K562 (cell line): Measurements from ENCODE around the gene SLC43A1. TPM values are rescaled to one million over a fixed set of nuclear protein-coding genes. Genes with fewer than 3 reads are reported as not detected.
A peak's percentile ranks its signal among the peaks of the same experiment; 100 is the strongest.

Source experiments
- COPS2 ChIP-seq: fragments of 450-650 bp; conservative IDR thresholded peaks from 2 replicates; pipeline ENCODE4 v1.6.1; 2016; ENCODE audit warnings: mild to moderate bottlenecking, moderate library complexity
- EP300 ChIP-seq: IDR thresholded peaks from 2 replicates; pipeline ENCODE4 v1.6.1; 2012; ENCODE audit warnings: low read length, improper control_type of control experiment
- FOS ChIP-seq: IDR thresholded peaks from 3 replicates; pipeline ENCODE4 v1.6.1; 2011; ENCODE audit not compliant: insufficient read length; ENCODE audit errors: extremely low read depth
- FOXP1 ChIP-seq: sonication (generic); formaldehyde crosslinking; IDR thresholded peaks from 2 replicates; pipeline ENCODE4 v1.8.0; 2022; ENCODE audit warnings: mild to moderate bottlenecking, missing genetic modification reagents
- GABPB1 ChIP-seq: sonication (generic); formaldehyde crosslinking; IDR thresholded peaks from 2 replicates; pipeline ENCODE4 v1.8.0; 2022; ENCODE audit warnings: mild to moderate bottlenecking, missing genetic modification reagents
- HDAC6 ChIP-seq: IDR thresholded peaks from 2 replicates; pipeline ENCODE4 v1.6.1; 2012; ENCODE audit warnings: low read depth, mild to moderate bottlenecking, control low read depth, inconsistent platforms, low read length, moderate library complexity
- MBD2 ChIP-seq: sonication (generic); IDR thresholded peaks from 2 replicates; pipeline ENCODE4 v1.6.1; 2016; ENCODE audit warnings: low read depth, borderline replicate concordance
- MYBL2 ChIP-seq, 2 experiments: fragments of 450-650 bp in 1 of 2; sonication (generic) in 1 of 2; formaldehyde crosslinking in 1 of 2; IDR thresholded peaks; 2 replicates each; pipeline versions ENCODE4 v1.6.1 to v1.8.1; 2017 to 2022; ENCODE audit warnings: borderline replicate concordance in 1 of 2, inconsistent platforms in 1 of 2, low read depth in 1 of 2, mild to moderate bottlenecking in 1 of 2, missing genetic modification reagents in 1 of 2, moderate library complexity in 1 of 2
- NCOR1 ChIP-seq: fragments of 450-650 bp; IDR thresholded peaks from 2 replicates; pipeline ENCODE4 v1.6.1; 2016; ENCODE audit warnings: mild to moderate bottlenecking, moderate library complexity
- RAD21 ChIP-seq, 2 experiments: fragments of 250-450 bp in 1 of 2; fragments of 450-650 bp in 1 of 2; sonication (Bioruptor Pico) in 1 of 2; formaldehyde crosslinking in 1 of 2; IDR thresholded peaks in 1 of 2; conservative IDR thresholded peaks in 1 of 2; 2 replicates each; pipeline versions ENCODE4 v1.4.0 to v1.8.0; 2020 to 2022; ENCODE audit warnings: mild to moderate bottlenecking in 2 of 2, moderate library complexity in 1 of 2
- RBFOX2 ChIP-seq: fragments of 200-400 bp; formaldehyde crosslinking; IDR thresholded peaks from 2 replicates; pipeline ENCODE4 v1.6.1; 2017; ENCODE audit warnings: low read depth, mild to moderate bottlenecking, low read length, moderate library complexity
- TGIF2 ChIP-seq: sonication (generic); formaldehyde crosslinking; IDR thresholded peaks from 2 replicates; pipeline ENCODE4 v1.8.1; 2022; ENCODE audit warnings: mild to moderate bottlenecking, missing genetic modification reagents, moderate library complexity
- U2AF2 ChIP-seq: fragments of 200-400 bp; formaldehyde crosslinking; optimal IDR thresholded peaks from 2 replicates; pipeline ENCODE3; 2017; ENCODE audit warnings: low read depth, mild to moderate bottlenecking, low read length
- polyA plus RNA-seq, 8 experiments: library from polyadenylated mRNA; depleted of rRNA in 4 of 8; stranded (reverse) in 5 of 8; unstranded in 3 of 8; fragments of >200 nt; fragmentation: Nextera tagmentation in 2 of 8; fragmentation: Illumina TruSeq in 1 of 8; extraction: Ambion mirVana in 2 of 8; extraction: Trizol in 1 of 8; gene quantifications; 2 replicates each; pipeline versions ENCODE4 v1.2.1 to v1.2.3, GENCODE V29; 2011 to 2014; ENCODE audit warnings: inconsistent platforms in 1 of 8, missing spikeins in 1 of 8
- total RNA-seq, 7 experiments: library from RNA; depleted of rRNA in 6 of 7; stranded (reverse); fragments of >200 nt in 6 of 7; fragmentation: Illumina TruSeq in 2 of 7; extraction: Trizol in 2 of 7; gene quantifications; 2 replicates each; pipeline versions ENCODE4 v1.2.1 to v1.2.3, GENCODE V29; 2011 to 2021; ENCODE audit warnings: low replicate concordance in 1 of 7
- TF ChIP-seq, protein P1 (sequence below): fragments of 450-650 bp; IDR thresholded peaks from 2 replicates; pipeline ENCODE4 v1.6.1; 2016; ENCODE audit warnings: mild to moderate bottlenecking
- TF ChIP-seq, protein P2 (sequence below), 2 experiments: fragments of 450-650 bp; IDR thresholded peaks; 2 replicates each; pipeline ENCODE4 v1.6.1; 2018; ENCODE audit warnings: mild to moderate bottlenecking in 2 of 2, low read depth in 1 of 2; ENCODE audit not compliant: partially characterized antibody in 2 of 2
- TF ChIP-seq, protein P3 (sequence below), 3 experiments: fragments of 200-800 bp in 1 of 3; fragments of 250-450 bp in 1 of 3; fragments of 450-650 bp in 1 of 3; sonication (Bioruptor Pico) in 1 of 3; sonication (Bioruptor generic) in 1 of 3; formaldehyde crosslinking in 1 of 3; IDR thresholded peaks; 2 replicates each; pipeline versions ENCODE4 v1.6.1 to v1.8.0; 2016 to 2022; ENCODE audit warnings: mild to moderate bottlenecking in 2 of 3, missing genetic modification characterization in 2 of 3, missing compliant biosample characterization in 1 of 3, moderate library complexity in 1 of 3

Gene SLC43A1
- total and polyA plus RNA-seq, 9 of the 15 experiments (the other 6 are each of a cell fraction or from before 2014, with no cell fraction given) = 2.6 to 41.8 (median 24.6) TPM

DNA sequence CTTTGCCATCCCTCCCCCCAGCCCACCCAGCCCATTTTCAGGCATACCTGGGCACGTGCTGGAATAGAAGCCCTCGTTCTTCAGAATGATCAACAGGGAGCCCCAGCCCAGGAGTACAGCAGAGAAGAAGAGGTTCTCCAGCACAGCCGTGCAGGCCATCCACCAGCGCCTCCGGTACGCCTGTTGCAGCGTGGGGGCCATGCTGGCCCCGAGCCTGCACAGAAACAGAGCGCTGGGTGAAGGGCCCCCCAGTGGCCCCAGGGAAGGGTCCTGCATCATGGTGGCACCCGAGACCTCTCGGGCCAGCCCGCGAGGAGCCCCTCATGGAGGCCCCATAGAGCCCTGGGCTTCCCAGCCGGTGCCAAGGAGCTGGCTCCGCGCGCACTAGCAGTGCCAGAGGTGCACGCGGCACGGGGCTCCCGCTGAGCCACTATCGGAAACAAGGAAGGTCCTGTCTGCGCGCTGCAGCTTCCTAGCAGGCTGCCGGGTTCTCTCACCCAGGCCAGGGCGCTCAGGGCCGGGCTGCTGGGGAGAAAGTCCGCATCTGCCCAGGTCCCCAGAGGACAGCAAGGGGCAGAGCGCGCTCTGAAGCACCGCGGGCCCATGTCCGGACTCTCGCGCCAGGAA, 1.5 kb downstream of the SLC43A1 start (continued):
- peak; percentile 65 for TF ChIP-seq RBFOX2
- no peak for TF ChIP-seq RAD21 (CRISPR knock-in tag; conservative IDR thresholded peaks at IDR 0.05 in 1 of 2, IDR thresholded peaks at IDR 0.05 in 1 of 2)
- TF ChIP-seq GABPB1 (CRISPR knock-in tag) = no peak
- no peak for TF ChIP-seq MYBL2 (IDR thresholded peaks at IDR 0.05; ENCODE audit: low read depth)
- TF ChIP-seq MYBL2 (CRISPR knock-in tag; IDR thresholded peaks at IDR 0.05; ENCODE audit: borderline replicate concordance) = 0 out of 2 replicates have a peak, but pooled peaks have one; percentile 35
- TF ChIP-seq EP300 = no peak
- TF ChIP-seq FOS = no peak
- no peak for TF ChIP-seq U2AF2
- peak; percentile 31; the same call in 1 of the 2 replicates for TF ChIP-seq HDAC6
- TF ChIP-seq, protein P1, sequence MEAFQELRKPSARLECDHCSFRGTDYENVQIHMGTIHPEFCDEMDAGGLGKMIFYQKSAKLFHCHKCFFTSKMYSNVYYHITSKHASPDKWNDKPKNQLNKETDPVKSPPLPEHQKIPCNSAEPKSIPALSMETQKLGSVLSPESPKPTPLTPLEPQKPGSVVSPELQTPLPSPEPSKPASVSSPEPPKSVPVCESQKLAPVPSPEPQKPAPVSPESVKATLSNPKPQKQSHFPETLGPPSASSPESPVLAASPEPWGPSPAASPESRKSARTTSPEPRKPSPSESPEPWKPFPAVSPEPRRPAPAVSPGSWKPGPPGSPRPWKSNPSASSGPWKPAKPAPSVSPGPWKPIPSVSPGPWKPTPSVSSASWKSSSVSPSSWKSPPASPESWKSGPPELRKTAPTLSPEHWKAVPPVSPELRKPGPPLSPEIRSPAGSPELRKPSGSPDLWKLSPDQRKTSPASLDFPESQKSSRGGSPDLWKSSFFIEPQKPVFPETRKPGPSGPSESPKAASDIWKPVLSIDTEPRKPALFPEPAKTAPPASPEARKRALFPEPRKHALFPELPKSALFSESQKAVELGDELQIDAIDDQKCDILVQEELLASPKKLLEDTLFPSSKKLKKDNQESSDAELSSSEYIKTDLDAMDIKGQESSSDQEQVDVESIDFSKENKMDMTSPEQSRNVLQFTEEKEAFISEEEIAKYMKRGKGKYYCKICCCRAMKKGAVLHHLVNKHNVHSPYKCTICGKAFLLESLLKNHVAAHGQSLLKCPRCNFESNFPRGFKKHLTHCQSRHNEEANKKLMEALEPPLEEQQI = no peak
- TF ChIP-seq, protein P2, sequence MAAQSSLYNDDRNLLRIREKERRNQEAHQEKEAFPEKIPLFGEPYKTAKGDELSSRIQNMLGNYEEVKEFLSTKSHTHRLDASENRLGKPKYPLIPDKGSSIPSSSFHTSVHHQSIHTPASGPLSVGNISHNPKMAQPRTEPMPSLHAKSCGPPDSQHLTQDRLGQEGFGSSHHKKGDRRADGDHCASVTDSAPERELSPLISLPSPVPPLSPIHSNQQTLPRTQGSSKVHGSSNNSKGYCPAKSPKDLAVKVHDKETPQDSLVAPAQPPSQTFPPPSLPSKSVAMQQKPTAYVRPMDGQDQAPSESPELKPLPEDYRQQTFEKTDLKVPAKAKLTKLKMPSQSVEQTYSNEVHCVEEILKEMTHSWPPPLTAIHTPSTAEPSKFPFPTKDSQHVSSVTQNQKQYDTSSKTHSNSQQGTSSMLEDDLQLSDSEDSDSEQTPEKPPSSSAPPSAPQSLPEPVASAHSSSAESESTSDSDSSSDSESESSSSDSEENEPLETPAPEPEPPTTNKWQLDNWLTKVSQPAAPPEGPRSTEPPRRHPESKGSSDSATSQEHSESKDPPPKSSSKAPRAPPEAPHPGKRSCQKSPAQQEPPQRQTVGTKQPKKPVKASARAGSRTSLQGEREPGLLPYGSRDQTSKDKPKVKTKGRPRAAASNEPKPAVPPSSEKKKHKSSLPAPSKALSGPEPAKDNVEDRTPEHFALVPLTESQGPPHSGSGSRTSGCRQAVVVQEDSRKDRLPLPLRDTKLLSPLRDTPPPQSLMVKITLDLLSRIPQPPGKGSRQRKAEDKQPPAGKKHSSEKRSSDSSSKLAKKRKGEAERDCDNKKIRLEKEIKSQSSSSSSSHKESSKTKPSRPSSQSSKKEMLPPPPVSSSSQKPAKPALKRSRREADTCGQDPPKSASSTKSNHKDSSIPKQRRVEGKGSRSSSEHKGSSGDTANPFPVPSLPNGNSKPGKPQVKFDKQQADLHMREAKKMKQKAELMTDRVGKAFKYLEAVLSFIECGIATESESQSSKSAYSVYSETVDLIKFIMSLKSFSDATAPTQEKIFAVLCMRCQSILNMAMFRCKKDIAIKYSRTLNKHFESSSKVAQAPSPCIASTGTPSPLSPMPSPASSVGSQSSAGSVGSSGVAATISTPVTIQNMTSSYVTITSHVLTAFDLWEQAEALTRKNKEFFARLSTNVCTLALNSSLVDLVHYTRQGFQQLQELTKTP (IDR thresholded peaks at IDR 0.05; ENCODE audit: low read depth in 1 of 2, partially characterized antibody in 2 of 2) = no peak
- no peak for TF ChIP-seq NCOR1
- no peak for TF ChIP-seq TGIF2
- TF ChIP-seq MBD2 = 0 out of 2 replicates have a peak, but pooled peaks have one; percentile 22
- TF ChIP-seq, protein P3, sequence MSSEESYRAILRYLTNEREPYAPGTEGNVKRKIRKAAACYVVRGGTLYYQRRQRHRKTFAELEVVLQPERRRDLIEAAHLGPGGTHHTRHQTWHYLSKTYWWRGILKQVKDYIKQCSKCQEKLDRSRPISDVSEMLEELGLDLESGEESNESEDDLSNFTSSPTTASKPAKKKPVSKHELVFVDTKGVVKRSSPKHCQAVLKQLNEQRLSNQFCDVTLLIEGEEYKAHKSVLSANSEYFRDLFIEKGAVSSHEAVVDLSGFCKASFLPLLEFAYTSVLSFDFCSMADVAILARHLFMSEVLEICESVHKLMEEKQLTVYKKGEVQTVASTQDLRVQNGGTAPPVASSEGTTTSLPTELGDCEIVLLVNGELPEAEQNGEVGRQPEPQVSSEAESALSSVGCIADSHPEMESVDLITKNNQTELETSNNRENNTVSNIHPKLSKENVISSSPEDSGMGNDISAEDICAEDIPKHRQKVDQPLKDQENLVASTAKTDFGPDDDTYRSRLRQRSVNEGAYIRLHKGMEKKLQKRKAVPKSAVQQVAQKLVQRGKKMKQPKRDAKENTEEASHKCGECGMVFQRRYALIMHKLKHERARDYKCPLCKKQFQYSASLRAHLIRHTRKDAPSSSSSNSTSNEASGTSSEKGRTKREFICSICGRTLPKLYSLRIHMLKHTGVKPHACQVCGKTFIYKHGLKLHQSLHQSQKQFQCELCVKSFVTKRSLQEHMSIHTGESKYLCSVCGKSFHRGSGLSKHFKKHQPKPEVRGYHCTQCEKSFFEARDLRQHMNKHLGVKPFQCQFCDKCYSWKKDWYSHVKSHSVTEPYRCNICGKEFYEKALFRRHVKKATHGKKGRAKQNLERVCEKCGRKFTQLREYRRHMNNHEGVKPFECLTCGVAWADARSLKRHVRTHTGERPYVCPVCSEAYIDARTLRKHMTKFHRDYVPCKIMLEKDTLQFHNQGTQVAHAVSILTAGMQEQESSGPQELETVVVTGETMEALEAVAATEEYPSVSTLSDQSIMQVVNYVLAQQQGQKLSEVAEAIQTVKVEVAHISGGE (CRISPR knock-in tag; IDR thresholded peaks at IDR 0.05) = 0 out of 6 replicates have a peak, but pooled peaks of 1 of the 3 experiments have one; percentile 10
- TF ChIP-seq FOXP1 = 0 out of 2 replicates have a peak, but pooled peaks have one; percentile 54
- no peak for TF ChIP-seq COPS2
